Fibroblast of lung (primary cell): ENCODE results near the gene STARD13. TPM values are rescaled to one million over a fixed set of nuclear protein-coding genes. Genes with fewer than 3 reads are reported as not detected.

ENCODE experiments used
- DNase-seq, 2 donors: peaks; one replicate each; pipeline versions ENCODE4 v3.0.0 to v3.0.0-alpha.2; 2010; ENCODE audit warnings: low read depth in 2 of 2
- H2AFZ ChIP-seq: 2 replicates; pipeline ENCODE4 v1.5.1; 2012; ENCODE audit warnings: low read length, control low read depth, inconsistent platforms
- H3K27ac ChIP-seq: 2 replicates; pipeline ENCODE4 v1.5.1; 2011; ENCODE audit warnings: low read length, control low read depth; ENCODE audit not compliant: insufficient read depth
- H3K27me3 ChIP-seq: 2 replicates; pipeline ENCODE4 v1.5.1; 2011; ENCODE audit warnings: mild to moderate bottlenecking, low read length; ENCODE audit not compliant: control insufficient read depth, insufficient read depth
- H3K36me3 ChIP-seq: 2 replicates; pipeline ENCODE4 v1.5.1; 2011; ENCODE audit warnings: low read length; ENCODE audit not compliant: control insufficient read depth, insufficient read depth
- H3K4me1 ChIP-seq: 2 replicates; pipeline ENCODE4 v1.5.1; 2011; ENCODE audit warnings: low read length; ENCODE audit not compliant: control insufficient read depth, insufficient read depth; ENCODE audit errors: extremely low read depth
- H3K4me2 ChIP-seq: 2 replicates; pipeline ENCODE4 v1.5.1; 2011; ENCODE audit warnings: low read length, control low read depth; ENCODE audit not compliant: insufficient read depth; ENCODE audit errors: extremely low read depth
- H3K4me3 ChIP-seq, 4 experiments: fragments of 200-600 bp in 1 of 4; sonication (generic) in 1 of 4; replicated peaks in 1 of 4; 2 replicates each; pipeline ENCODE4 v1.5.1; 2011 to 2016; ENCODE audit warnings: low read length in 4 of 4, low read depth in 3 of 4, mild to moderate bottlenecking in 3 of 4, control low read depth in 2 of 4, inconsistent platforms in 1 of 4, mixed read lengths in 1 of 4; ENCODE audit not compliant: insufficient read depth in 1 of 4; ENCODE audit errors: control extremely low read depth in 1 of 4
- H3K79me2 ChIP-seq: 2 replicates; pipeline ENCODE4 v1.5.1; 2012; ENCODE audit warnings: mild to moderate bottlenecking, low read length, inconsistent platforms; ENCODE audit not compliant: control insufficient read depth, insufficient read depth
- H3K9ac ChIP-seq: 2 replicates; pipeline ENCODE4 v1.5.1; 2011; ENCODE audit warnings: mild to moderate bottlenecking, low read length, control low read depth; ENCODE audit not compliant: insufficient read depth
- H3K9me3 ChIP-seq: 2 replicates; pipeline ENCODE4 v1.5.1; 2012; ENCODE audit warnings: low read depth, low read length; ENCODE audit not compliant: control insufficient read depth, insufficient read depth
- H4K20me1 ChIP-seq: 2 replicates; pipeline ENCODE4 v1.5.1; 2011; ENCODE audit warnings: low read length; ENCODE audit not compliant: control insufficient read depth, insufficient read depth; ENCODE audit errors: extremely low read depth
- EZH2 ChIP-seq: IDR thresholded peaks from 2 replicates; pipeline ENCODE4 v1.5.1; 2012; ENCODE audit warnings: low read length, control low read depth, mild to moderate bottlenecking; ENCODE audit errors: missing control alignments
- polyA plus RNA-seq, 2 donors: library from polyadenylated mRNA; depleted of rRNA in 1 of 2; stranded (reverse) in 1 of 2; unstranded in 1 of 2; fragments of >200 nt; gene quantifications; 2 replicates each; pipeline ENCODE4 v1.2.1, GENCODE V29; 2011 to 2012; ENCODE audit warnings: missing spikeins in 1 of 2
- total RNA-seq: library from RNA; depleted of rRNA; stranded (reverse); fragments of >200 nt; gene quantifications from 2 replicates; pipeline ENCODE4 v1.2.1, GENCODE V29; 2014
- TF ChIP-seq, protein P1 (sequence below), 2 donors: IDR thresholded peaks in 1 of 2; conservative IDR thresholded peaks in 1 of 2; 1 replicate in 1 of 2; 2 replicates in 1 of 2; pipeline ENCODE4 v1.5.1; 2011 to 2012; ENCODE audit warnings: low read length in 2 of 2, control low read depth in 1 of 2, inconsistent platforms in 1 of 2, low read depth in 1 of 2, mild to moderate bottlenecking in 1 of 2

The STARD13 gene
- total and polyA plus RNA-seq, 2 donors (not counting 1 experiment from before 2014, with no cell fraction given) = 25.2 to 44.6 TPM

DNA sequence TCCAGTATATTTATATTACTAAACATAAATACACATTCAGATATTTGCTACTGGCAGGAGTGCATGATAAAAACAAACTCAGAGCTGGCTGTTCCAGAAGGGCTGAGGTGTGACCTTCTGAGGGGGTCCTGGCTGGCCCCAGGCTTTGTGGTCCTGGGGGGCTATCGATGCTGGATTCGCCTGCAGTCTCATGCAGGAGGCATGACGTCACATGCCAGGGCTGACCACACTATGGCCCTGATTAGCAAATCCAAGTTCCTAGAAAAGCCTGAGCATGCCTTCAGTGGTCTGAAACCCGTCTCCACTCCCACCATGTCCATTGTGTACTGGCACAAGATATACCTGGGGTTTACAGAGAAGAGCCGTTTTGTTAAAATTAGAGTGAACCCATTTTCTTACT, 171.4 kb downstream of the STARD13 start:
- peaks cover 33% of the 10 kb centered on the region for H3K4me1 ChIP-seq
- no peak overlapping the region for H3K27ac ChIP-seq
- H3K27me3 ChIP-seq = no peaks in the 10 kb centered on the region
- H3K9ac ChIP-seq = no peak overlapping the region
- no peak overlapping the region for H3K4me3 ChIP-seq
- no peaks in the 10 kb centered on the region for H4K20me1 ChIP-seq
- no peaks in the 10 kb centered on the region for H3K9me3 ChIP-seq
- H2AFZ ChIP-seq = no peak overlapping the region
- H3K36me3 ChIP-seq = peaks cover 20% of the 10 kb centered on the region
- TF ChIP-seq, protein P1, sequence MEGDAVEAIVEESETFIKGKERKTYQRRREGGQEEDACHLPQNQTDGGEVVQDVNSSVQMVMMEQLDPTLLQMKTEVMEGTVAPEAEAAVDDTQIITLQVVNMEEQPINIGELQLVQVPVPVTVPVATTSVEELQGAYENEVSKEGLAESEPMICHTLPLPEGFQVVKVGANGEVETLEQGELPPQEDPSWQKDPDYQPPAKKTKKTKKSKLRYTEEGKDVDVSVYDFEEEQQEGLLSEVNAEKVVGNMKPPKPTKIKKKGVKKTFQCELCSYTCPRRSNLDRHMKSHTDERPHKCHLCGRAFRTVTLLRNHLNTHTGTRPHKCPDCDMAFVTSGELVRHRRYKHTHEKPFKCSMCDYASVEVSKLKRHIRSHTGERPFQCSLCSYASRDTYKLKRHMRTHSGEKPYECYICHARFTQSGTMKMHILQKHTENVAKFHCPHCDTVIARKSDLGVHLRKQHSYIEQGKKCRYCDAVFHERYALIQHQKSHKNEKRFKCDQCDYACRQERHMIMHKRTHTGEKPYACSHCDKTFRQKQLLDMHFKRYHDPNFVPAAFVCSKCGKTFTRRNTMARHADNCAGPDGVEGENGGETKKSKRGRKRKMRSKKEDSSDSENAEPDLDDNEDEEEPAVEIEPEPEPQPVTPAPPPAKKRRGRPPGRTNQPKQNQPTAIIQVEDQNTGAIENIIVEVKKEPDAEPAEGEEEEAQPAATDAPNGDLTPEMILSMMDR (conservative IDR thresholded peaks at IDR 0.05 in 1 of 2, IDR thresholded peaks at IDR 0.05 in 1 of 2; ENCODE audit: low read depth in 1 of 2, low read length in 2 of 2) = no peak
- TF ChIP-seq EZH2 = no peak
- H3K79me2 ChIP-seq = no peaks in the 10 kb centered on the region
- H3K4me2 ChIP-seq = no peak overlapping the region
- DNase-seq = peak in 1 of 2 donors; percentile 64

DNA sequence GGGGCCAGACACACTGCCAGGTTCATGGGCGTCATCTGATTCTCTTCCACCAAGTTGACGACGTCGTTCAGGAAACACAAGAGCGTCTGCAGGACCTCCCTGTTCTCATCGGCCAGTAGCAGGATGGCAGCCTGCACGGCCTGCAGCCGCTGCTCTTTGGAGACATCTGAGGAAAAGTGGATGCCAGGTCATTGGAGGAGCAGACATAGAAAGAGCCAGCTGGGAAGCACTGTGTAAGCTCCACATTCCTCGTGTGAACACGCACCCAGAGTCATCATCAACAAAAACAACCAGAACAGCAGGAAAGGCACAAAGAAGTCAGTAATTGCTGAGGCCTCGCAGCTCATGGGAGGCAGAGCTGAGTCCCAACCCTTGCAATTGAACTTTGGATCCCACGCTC, 172.8 kb downstream of the STARD13 start:
- Histone ChIP-seq H4K20me1 (no peaks in the 10 kb centered on the region), H3K4me2 (peak overlapping the region; percentile 15), H3K79me2 (peaks cover 1% of the 10 kb centered on the region), H3K9ac (no peak overlapping the region), H3K36me3 (peaks cover 25% of the 10 kb centered on the region), H3K9me3 (no peaks in the 10 kb centered on the region), H2AFZ (no peak overlapping the region), H3K27ac (peak overlapping the region; percentile 36), H3K4me3 (no peak overlapping the region), H3K4me1 (peaks cover 44% of the 10 kb centered on the region), H3K27me3 (no peaks in the 10 kb centered on the region)
- peak in 1 of 2 donors; percentile 40 for DNase-seq
- no peak for TF ChIP-seq EZH2
- TF ChIP-seq, protein P1 (conservative IDR thresholded peaks at IDR 0.05 in 1 of 2, IDR thresholded peaks at IDR 0.05 in 1 of 2; ENCODE audit: low read depth in 1 of 2, low read length in 2 of 2) = no peak

DNA sequence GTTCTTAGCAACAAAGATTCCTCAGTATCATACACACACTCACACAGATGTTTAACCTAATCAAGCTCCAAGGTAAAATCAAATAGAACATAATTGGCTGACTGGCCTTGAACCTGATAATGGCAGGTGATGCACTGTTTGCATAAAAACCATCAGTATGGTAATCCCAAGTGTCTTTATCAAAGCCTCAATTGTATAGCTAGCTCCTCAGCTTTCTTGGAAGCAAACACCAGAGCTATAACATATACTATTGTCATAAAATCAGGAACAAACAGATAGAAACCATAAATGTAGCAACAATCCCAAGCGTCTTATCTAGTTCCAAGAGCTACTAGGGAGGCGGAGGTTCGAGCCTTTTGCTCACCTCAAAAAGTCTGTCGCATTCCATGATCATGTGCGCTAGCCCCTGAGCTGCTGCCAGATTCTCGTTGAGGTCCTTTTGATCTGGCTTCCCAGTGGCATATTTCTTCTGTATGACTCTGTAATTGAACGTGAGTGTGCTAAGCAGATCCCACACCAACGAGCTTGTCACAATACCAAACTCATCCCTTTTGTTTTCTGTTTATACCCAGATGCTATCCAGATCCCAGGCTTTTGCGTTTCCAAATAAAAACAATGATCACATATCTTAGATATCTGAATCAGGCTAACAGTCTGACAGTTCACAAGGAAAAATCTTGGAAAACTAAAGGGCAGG, 174.0 kb downstream of the STARD13 start:
- H2AFZ ChIP-seq = no peak overlapping the region
- peaks cover 1% of the 10 kb centered on the region for H3K79me2 ChIP-seq
- no peak overlapping the region for H3K4me3 ChIP-seq
- TF ChIP-seq EZH2 = no peak
- TF ChIP-seq, protein P1 (conservative IDR thresholded peaks at IDR 0.05 in 1 of 2, IDR thresholded peaks at IDR 0.05 in 1 of 2; ENCODE audit: low read depth in 1 of 2, low read length in 2 of 2) = no peak
- DNase-seq = peak; percentile 52 to 69
- H3K9me3 ChIP-seq = no peaks in the 10 kb centered on the region
- H3K4me2 ChIP-seq = peak overlapping the region; percentile 37
- H4K20me1 ChIP-seq = no peaks in the 10 kb centered on the region
- peaks cover 47% of the 10 kb centered on the region for H3K4me1 ChIP-seq
- H3K36me3 ChIP-seq = peaks cover 28% of the 10 kb centered on the region
- no peaks in the 10 kb centered on the region for H3K27me3 ChIP-seq
- no peak overlapping the region for H3K9ac ChIP-seq
- H3K27ac ChIP-seq = peak overlapping the region; percentile 63
